ENCODE measurements around the gene PARP16.

PARP16 gene, protein sequence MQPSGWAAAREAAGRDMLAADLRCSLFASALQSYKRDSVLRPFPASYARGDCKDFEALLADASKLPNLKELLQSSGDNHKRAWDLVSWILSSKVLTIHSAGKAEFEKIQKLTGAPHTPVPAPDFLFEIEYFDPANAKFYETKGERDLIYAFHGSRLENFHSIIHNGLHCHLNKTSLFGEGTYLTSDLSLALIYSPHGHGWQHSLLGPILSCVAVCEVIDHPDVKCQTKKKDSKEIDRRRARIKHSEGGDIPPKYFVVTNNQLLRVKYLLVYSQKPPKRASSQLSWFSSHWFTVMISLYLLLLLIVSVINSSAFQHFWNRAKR

DNA sequence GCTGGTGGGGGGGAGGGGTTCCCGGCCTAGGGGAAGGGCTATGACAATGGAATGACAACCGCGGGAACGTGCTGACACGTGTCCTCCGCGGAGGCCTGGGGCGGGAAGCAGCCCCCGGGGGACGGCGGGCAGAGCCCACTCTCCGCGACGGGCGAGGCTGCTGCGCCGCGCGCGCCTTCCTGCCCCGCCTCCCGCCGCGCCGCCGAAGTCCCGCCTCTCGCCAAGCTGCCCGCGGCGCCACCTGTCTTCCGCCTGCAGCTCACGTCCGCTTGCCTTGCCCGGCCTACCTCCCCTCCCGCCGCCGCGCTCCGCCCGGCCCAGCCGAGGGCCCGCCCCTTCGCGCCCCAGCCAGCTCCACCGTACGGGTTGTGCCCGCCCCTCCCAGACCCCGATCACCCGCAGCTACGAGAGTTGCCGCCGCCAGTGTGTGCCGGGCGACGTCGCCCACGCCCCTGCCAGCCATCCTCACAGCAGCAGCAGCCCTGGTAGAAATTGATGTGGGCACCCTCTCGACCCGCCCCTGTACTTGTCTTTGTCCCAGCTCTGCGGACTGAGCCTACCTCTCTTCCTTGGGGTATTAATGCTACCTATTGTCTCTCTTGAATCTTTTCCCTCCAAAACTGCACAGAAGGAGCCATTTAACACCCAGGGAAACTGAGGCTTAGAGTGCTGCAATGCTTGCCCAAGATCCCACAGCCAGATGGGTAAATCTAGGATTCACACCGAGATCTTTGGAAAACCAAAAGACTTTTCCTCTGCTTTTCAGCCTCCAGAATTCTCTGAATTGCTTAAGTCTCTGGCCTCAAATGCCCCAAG lies at the start of gene PARP16:
Gene PARP16 (minus strand): TSS at position 180 of the 816 bp plus-strand sequence. CDS start 457 bp downstream, outside the sequence.
- peak; percentile 92 for DNase-seq

DNA sequence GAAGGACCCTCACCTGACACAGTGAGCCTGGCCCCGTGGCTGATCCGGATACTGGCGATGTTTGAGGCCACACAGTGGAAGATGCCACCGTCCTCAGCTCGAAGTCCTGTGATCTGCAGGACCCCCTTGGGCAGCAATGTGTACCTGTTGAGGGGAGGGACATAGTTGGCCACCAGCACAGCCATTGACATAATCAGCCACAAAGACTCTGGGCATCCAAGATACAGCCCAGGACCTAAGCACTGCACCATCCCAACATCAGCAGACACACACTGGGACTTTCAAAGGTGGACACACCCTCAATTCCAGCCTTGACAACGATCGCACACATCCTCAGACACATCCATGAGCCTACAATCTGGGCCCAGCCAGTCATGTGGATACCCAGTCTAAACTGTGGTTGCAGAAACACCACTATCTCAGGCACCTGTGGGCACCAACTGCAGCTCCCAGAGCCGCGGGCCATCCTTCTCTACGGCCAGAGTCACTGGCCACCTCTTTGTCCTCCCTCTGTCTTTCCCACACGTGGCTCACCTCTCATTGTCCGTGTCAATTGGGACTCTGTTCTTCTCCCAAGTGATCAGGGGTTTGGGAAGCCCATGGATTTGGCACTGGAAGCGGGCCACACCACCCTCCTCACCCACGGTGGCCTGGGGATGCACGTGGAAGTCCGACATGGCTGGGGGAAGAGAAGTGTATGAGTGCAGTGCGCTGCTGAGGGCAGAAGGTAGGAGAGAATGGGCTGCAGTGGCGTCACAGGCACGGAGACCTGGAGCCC lies 48.8 kb upstream of the PARP16 start:
- DNase-seq = no peak

DNA sequence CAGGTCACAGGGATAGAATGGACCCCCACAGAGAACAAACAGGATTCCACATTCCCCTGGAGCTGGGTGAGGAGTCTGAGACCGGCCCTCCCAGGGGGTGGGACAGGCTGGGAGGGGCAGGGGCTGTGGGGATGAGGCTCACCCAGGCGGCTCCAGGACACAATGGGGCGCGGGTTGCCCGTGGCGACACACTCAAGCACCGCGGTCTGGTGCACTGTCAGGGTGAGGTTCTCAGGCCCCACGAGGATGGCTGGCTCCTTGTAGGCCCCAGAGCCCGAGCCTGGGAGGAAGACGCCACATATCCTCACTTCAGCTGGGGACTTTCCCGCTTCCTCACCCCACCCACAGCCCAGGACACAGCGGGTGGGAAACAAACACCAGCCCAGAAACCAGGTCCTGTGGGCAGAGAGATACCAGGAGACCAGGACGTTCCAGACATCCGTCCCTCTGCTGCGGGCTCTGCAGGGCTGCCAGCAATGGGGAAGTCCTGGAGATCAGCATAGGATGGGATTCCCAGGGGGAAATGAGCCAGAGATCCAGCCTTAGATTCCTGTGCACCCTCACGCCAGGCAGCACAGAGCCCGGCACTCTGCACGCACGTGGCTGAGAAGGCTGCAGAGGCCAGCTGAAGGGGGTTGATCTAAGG lies 48.0 kb upstream of the PARP16 start:
- no peak for DNase-seq

DNA sequence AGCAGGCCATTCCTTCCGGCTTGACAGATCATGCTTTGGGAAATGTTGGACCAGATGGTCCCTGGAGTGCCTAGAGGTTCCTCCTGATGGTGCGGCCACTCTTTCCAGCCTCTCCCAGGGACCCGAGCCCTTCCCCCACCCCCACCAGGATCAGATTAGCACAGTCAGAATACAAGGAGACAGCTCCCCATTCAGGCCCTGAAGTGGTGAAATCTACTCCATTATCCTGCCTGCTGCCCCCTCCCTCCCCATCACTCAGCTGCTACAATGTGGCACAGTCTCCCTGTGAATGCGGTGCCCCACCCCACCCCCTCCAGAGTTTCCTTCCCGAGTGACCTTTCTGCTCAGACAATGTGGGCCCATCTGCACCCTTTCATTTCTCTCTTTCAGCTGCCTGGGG lies 47.2 kb upstream of the PARP16 start:
- DNase-seq = no peak

DNA sequence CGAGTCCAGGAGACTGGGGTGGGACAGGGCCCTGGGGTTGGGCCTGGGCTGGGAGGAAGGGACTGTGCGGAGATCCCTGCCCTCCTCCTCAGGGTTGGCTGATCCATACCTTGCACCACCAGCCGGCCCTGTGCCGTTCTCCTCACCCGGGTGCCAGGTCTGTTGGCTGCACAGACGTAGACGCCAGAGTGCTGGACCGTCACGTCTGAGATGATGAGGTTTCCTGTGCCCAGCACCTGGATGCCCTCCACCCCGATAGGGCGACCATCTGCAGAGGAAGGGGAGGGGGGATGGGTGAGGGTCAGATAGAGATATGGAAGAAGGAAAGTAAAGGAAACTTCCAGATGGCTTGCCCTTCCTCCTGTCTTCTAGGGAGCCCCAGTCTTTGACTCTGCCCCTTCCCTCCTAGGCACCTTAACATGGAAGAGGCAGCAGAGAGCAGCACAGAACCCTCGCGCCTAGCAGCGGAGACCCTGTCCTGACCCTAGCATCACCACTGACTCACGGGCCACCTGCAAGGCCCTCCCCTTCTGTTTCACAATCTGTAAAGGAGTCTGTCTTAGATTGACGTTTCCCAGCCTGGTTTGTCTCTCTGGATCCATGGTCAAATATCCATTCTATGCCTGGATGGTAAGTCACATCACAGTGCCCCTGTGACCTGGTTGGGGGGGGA lies 46.6 kb upstream of the PARP16 start:
- DNase-seq = no peak

DNA sequence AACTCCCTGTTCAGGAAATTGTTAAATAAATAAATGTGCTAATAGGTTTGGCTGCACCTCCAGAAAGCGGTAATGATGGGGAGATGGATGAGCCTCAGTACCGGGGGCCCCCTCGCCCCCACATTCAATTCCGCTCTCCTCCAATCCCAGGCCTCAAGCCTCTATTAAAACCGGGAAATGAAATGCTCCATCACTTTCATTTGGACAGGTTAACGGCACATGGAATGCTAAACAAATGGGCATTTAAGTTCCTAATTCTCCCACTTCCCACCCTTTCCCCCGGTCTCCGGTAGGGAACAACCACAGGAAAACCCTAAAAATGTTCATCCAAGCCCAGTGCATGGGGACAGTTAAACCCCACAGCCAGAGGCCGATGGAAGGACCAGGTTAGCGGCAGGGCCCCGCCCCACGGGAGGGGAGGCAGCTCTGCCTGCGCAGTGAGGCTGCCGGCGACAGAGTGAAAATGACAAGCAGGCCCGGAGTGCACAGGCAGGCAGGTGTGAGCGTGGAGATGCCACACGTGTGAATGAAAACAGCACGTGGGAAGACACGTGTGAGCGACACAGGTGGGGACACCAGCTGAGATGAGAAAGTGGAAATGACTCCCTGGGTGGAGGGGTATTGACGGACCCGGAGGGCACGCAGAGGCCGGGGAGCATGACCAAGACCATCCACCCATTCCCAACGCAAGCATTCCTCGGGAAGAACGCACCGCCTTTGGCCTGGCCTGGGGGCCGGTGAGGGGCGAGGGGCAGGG lies 45.9 kb upstream of the PARP16 start:
- no peak for DNase-seq

DNA sequence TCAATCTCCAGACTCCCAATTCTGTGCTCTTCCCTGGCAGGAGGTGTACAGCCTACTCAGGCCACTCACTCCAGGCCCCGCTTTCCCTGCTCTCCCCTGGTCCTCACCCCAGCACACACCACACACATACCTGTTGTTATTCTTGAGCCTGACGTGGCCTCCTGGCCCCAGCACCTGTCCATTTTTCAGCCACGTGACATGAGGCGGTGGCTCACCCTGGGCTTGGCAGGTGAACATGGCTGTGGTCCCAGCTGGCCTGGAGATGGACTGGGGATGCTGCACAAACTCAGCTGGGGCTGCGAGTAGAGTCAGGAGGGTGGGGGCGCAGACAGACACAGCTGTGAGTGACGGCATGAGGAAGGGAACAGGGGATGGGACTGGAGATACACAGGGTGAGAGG lies 45.1 kb upstream of the PARP16 start:
- DNase-seq = no peak

DNA sequence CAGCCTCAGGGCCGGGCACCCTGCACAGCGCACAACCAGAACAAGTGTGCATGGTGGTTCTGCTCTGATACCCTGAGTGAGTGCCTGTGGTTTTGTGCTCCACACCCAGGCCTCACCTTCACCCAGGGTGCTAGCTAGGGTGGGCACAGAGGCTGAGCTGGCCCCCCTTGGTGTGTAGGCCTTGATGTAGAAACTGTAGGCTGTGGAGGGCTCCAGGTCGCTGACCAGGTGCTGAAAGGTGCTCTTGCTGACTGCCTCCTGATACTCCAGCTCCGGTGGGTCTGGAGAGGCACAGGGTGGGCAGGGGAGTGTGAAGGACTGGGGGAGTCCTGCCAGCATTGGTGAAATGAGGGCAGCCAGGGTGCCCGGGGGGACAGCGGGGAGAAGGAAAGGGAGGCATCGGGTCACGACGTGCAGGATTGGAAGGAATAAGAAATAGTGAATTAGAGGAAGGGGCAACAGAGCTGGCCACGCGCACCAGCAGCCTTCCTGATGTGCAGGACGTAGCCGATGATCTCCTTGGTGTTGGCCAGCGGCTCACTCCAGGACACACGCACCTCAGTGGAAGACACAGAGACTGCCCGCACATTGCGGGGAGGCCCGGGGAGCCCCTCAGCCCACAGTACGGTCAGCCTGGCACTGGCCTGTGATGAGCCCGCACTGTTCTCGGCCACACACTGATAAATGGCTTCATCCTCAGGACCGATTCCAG lies 44.4 kb upstream of the PARP16 start:
- DNase-seq = no peak

DNA sequence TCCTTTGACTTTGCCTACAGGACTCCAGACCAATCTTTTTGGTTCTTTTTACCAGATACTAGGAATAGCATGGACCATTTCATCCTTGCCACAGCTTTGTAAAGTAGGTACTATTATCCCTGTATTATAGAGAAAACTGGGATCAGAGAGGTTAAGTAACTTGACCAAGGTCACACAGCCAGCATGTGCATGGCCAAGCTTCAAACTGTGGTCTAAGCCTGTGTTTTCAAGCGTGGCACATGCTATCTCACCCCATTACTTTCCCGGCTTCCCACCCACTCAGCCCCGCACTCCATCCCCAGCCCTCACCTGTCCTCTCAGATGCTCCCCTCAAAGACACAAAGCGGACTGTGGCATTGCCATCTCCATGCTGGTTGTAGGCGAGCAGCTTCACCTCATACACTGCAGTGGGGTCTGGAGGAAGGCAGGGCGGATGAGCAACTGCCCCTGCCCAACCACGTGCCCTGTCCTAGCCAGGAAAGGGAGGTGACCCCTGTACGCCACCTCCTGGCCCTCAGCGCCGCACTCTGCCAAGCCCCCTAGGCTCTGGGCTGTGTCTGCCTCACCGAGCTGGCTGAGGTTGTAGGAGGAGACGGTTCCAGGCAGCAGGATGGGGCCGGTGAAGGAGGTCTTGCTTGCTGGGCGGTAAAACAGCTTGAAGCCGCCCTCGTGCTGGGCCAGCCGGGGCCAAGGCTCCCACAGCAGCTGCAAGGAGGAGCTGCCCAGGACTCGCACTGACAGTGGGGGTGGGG lies 43.5 kb upstream of the PARP16 start:
- no peak for DNase-seq

DNA sequence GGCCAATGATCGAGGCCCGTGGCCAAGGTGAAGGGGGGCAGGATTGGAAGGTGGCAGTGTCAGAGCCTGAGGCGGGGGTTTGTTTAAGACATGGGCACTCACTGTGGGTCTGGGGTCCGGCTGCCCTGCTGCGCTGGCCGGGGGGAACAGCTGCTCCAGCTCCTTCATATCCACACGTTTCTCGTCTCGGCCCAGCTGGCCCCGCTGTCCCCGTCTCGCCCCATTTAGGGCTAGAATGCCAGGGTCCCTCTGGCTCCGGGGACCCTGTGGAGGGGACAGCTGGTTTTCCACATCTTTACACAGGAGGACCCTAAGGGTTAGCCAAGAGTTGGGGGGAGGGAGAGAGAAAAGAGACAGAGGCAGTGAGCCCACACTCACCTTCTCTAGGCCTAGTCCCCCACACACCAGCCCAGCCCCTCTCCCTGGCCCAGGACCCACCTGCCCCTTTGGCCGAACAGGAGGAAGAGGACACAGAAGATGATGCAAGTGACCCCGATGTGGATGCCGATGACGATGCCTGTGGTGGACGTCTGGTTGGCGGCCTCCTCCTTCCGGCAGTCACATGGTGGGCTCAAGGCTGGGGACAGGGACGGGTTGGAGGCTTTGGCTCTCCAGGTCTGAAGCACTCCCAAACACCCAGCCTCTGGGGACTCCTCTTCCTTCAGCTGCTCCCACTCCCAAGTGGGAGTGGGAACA lies 42.8 kb upstream of the PARP16 start:
- no peak for DNase-seq

DNA sequence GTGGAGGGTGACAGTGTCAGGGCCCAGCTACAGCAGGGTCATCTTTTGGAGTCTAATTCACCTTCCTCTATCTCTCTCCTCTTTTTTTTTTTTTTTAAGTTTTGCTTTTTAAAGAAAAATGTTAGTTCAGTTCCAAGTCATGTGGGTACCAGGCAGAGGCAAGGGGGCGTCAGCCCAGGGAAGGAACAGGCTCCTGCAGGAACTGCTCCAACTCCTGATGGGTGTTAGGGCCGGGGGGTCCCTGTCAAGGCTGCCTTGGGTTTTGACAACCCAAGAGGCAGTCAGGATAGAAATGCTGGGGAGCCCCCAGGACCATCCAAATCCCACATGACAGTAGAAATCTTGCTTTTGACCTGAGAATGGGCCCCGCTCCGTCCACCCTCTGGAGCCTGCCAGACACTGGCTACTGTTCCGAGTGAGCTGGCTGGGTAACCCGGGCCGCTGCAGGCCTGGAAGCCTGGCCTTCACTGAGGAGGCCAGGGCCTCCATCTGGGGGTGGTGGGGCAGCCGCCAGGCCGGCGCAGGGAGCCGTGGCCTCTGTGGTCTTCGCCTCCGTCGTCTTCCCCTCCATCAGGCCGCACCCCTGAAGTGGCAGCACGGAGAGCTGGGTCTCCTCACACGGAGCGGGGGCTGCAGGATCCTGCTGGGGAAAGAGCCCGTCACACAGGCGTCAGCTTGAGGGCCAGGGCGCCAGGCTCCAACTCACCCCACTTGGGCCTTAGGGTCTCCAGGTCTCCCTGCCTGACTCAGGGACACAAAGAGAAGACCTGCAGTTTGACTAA lies 42.0 kb upstream of the PARP16 start:
- DNase-seq = no peak

DNA sequence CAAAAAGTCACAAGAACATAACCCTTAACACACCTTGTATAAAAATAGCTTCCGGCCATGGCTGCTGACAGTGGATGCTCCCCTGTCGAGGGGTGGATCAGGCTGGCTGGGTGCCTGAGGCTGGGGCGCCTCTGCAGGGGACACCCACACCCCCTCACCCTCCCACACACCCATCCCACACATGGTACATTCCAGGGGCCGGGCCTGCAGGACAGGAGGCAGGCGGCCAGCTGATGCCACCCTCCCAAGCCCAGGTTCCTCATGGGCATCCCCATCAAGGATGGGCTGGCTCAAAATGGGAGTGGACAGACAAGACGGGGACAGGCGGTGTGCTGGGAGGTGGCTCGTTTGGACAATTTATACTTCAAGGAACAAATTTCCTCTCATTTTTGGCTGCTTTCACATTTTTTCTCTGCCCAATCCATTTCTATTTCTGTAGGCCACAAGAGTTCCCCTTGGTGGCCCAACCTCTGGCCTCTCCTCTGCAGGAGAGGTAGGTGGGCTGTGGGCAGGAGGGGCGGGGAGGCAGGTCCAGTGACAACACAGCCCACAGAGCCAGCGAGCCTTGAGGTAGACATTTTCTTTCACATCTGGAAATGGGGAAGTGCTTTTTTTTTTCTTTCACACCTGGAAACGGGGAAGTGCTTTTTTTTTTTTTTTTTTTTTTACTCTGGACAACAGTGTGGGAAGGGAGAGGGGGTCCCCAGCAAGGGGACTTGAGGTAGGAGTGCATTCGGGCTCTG lies 41.1 kb upstream of the PARP16 start:
- DNase-seq = no peak

DNA sequence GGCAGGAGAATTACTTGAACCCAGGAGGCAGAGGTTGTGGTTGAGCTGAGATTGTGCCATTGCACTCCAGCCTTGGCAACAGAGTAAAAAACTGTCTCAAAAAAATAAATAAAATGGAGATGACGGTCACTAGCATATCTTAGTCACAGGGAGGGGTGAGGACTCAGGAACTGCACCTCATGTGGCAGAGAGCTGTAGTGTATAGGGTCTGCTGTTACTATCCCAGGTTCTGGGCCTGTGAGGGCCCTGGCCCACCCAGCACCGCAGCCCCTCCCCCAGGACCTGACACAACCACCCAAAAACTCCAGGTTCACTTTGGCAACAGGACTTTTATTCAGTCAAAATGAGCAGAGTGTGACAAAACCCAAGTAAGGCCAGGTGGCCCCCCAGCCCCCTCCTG lies 40.1 kb upstream of the PARP16 start:
- no peak for DNase-seq

DNA sequence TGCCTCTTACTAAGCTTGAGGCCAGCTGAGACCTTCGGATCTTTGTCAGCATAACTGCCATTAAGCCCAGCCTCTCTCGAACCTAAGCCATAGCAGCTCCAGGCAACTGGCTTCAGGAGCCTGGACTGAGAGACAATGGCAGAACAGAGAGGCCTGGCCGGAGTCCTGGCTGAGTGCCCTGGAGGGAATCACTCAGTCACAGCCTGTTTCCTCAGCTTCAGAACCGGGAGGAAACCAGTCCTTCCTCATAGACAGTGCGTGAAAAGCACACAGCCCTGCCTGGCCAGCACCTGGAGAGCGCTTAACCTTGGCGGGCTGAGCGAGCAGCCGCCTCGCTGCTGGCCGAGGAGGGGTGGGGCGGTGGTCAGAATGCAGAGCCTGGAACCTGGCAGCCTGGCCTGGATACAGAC lies 39.4 kb upstream of the PARP16 start:
- no peak for DNase-seq

DNA sequence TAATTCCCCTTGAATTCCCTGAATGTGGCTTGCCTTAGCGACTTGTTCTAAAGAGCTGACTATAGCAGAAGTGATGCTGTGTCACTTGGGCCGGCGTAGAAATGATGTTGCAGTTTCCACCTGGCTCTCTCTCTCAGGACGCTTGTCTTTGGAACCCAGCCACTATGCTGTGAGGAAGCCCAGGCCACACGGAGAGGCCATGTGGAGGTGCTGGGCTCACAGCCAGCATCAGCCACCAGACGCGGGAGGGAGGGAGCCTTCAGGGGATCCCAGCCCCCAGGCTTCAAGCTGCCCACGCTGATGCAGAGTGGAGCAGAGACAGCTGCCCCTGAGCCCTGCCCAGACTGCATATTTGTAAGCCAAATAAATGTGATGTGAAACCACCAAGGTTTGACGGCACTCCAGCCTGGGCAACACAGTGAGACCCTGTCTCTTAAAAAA lies 36.4 kb upstream of the PARP16 start:
- no peak for DNase-seq

DNA sequence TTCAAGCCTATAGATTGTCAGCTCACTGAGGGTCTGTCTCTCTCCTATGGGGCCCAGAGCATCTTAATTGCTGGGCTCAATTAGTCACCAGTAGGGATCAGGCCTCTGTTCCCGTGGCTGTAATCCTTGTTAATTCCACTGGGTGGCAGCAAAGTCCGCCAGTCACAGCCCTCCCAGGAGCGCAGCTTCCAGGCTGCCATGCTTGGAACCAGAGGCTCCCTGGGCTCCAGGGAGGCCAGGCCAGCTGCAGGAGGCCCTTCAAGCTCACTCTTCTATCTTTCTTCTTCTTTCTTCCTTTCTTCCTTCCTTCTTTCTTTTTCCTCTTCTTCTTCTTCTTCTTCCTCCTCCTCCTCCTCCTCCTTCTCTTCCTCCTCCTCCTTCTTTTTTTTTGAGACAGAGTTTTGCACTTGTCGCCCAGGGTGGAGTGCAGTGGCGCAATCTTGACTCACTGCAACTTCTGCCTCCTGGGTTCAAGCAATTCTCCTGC lies 32.2 kb upstream of the PARP16 start:
- peak; percentile 73 for DNase-seq

DNA sequence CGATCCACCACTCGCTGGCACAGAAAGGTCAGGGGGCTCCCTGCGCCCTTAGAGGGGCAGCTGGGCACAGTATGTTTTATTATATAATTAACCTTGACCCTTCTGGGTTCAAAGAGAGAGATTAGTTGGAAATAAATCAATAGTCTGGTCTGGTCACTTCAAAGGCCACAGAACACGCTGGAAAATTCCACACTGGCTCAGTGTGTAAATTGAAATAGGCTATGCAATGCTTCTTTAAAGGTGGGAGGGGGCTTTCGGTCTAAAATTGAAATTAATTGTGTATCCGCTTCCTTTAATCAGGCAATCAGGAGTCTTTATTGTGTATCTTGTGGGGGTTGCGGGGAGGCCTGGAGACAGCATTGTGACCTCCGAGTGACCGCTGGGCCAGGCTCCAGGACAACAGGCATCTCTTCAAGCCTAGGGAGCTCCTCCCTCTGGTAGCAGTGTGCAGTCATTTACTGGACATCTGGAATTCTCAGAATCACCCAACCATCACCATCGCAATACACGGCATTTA lies 25.8 kb upstream of the PARP16 start:
- no peak for DNase-seq

DNA sequence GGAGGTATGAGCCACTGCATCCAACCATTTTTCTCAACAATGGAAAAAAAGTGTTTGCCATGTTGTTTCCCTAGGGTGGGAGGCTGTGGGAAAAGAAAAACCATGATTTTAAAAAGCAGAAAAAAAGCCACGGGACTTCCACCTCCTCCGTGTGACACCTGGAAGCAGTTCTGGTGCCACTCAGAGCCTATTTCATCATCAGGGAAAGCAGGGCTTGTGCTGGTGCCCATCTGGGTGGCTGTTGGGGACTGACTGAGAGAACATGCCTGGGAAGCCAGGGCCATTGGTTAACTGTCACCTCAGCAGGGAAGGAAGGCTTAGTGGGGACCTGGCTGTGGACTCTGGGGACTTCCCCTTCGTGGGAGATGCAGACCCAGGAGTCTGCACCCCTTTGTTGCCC lies 25.1 kb upstream of the PARP16 start:
- no peak for DNase-seq
